HUES6 (cell line): ENCODE results near the gene PDZD2.

Source experiments
- H3K27ac ChIP-seq: 2 replicates; pipeline ENCODE4 v1.7.0; 2013; ENCODE audit warnings: low read depth, mild to moderate bottlenecking, low read length, inconsistent platforms
- H3K27me3 ChIP-seq: 2 replicates; pipeline ENCODE4 v1.6.1; 2013; ENCODE audit warnings: low read length; ENCODE audit not compliant: control insufficient read depth, insufficient read depth
- H3K36me3 ChIP-seq: 2 replicates; pipeline ENCODE4 v1.6.1; 2013; ENCODE audit warnings: low read length; ENCODE audit not compliant: control insufficient read depth, insufficient read depth
- H3K4me1 ChIP-seq: 2 replicates; pipeline ENCODE4 v1.6.1; 2013; ENCODE audit warnings: low read length; ENCODE audit not compliant: control insufficient read depth, insufficient read depth
- H3K4me3 ChIP-seq: 2 replicates; pipeline ENCODE4 v1.5.1; 2013; ENCODE audit warnings: low read depth, low read length
- H3K9ac ChIP-seq: one replicate; pipeline ENCODE4 v1.6.1; 2013; ENCODE audit warnings: mild to moderate bottlenecking, low read length
- H3K9me3 ChIP-seq: 2 replicates; pipeline ENCODE4 v1.6.1; 2013; ENCODE audit warnings: low read depth, low read length; ENCODE audit not compliant: control insufficient read depth, insufficient read depth

The PDZD2 gene

GRCh38 chr5:31853398-31854135 is 214.6 kb downstream of the PDZD2 start:
- H3K27ac ChIP-seq = 0 out of 2 replicates have a peak overlapping the region, but pooled peaks have one; percentile 72
- peak overlapping the region; percentile 77 for H3K4me3 ChIP-seq
- H3K27me3 ChIP-seq = peaks cover 2% of the 10 kb centered on the region; the same call in 1 of the 2 replicates
- peaks cover 24% of the 10 kb centered on the region for H3K4me1 ChIP-seq
- no peaks in the 10 kb centered on the region for H3K36me3 ChIP-seq
- H3K9me3 ChIP-seq = no peaks in the 10 kb centered on the region
- no peak overlapping the region for H3K9ac ChIP-seq

- H3K9me3 ChIP-seq = peaks cover 7% of the 10 kb centered on the region
- peak overlapping the region; percentile 80 for H3K9ac ChIP-seq
- H3K27ac ChIP-seq = peak overlapping the region; percentile 72; the same call in 1 of the 2 replicates
- H3K36me3 ChIP-seq = no peaks in the 10 kb centered on the region
- H3K27me3 ChIP-seq = peaks cover 2% of the 10 kb centered on the region; the same call in 1 of the 2 replicates
- peaks cover 24% of the 10 kb centered on the region for H3K4me1 ChIP-seq
- peak overlapping the region; percentile 77 for H3K4me3 ChIP-seq
Measured at GRCh38 chr5:31854181-31855133, 215.5 kb downstream of the PDZD2 start.

GRCh38 chr5:31855134-31856040 is 216.5 kb downstream of the PDZD2 start:
- peaks cover 2% of the 10 kb centered on the region; the same call in 1 of the 2 replicates for H3K27me3 ChIP-seq
- peak overlapping the region; percentile 77 for H3K4me3 ChIP-seq
- peak overlapping the region; percentile 80 for H3K9ac ChIP-seq
- H3K4me1 ChIP-seq = peaks cover 24% of the 10 kb centered on the region
- H3K36me3 ChIP-seq = no peaks in the 10 kb centered on the region
- H3K9me3 ChIP-seq = peaks cover 16% of the 10 kb centered on the region
- H3K27ac ChIP-seq = peak overlapping the region; percentile 72; the same call in 1 of the 2 replicates

- no peak overlapping the region for H3K27ac ChIP-seq
- H3K27me3 ChIP-seq = peaks cover 2% of the 10 kb centered on the region; the same call in 1 of the 2 replicates
- no peak overlapping the region for H3K9ac ChIP-seq
- no peak overlapping the region for H3K4me3 ChIP-seq
- H3K4me1 ChIP-seq = peaks cover 16% of the 10 kb centered on the region
- no peaks in the 10 kb centered on the region for H3K36me3 ChIP-seq
- peaks cover 16% of the 10 kb centered on the region for H3K9me3 ChIP-seq
Measured at GRCh38 chr5:31859096-31859495, 220.2 kb downstream of the PDZD2 start.

GRCh38 chr5:31860278-31860677 is 221.3 kb downstream of the PDZD2 start:
- Histone ChIP-seq H3K9ac (no peak overlapping the region), H3K36me3 (no peaks in the 10 kb centered on the region), H3K27me3 (peaks cover 2% of the 10 kb centered on the region; the same call in 1 of the 2 replicates), H3K4me1 (peaks cover 18% of the 10 kb centered on the region), H3K27ac (no peak overlapping the region), H3K9me3 (peaks cover 16% of the 10 kb centered on the region), H3K4me3 (no peak overlapping the region)

GRCh38 chr5:31860726-31861433 is 221.9 kb downstream of the PDZD2 start:
- H3K4me3 ChIP-seq = no peak overlapping the region
- peaks cover 14% of the 10 kb centered on the region for H3K4me1 ChIP-seq
- H3K9me3 ChIP-seq = peaks cover 16% of the 10 kb centered on the region
- no peak overlapping the region for H3K9ac ChIP-seq
- no peaks in the 10 kb centered on the region for H3K27me3 ChIP-seq
- H3K27ac ChIP-seq = no peak overlapping the region
- no peaks in the 10 kb centered on the region for H3K36me3 ChIP-seq

- Histone ChIP-seq H3K27me3 (no peaks in the 10 kb centered on the region), H3K9me3 (peaks cover 16% of the 10 kb centered on the region), H3K4me1 (peaks cover 6% of the 10 kb centered on the region), H3K4me3 (no peak overlapping the region), H3K36me3 (no peaks in the 10 kb centered on the region), H3K27ac (no peak overlapping the region), H3K9ac (no peak overlapping the region)
Measured at GRCh38 chr5:31861601-31862000, 222.7 kb downstream of the PDZD2 start.

GRCh38 chr5:31863991-31864411 is 225.1 kb downstream of the PDZD2 start:
- peaks cover 13% of the 10 kb centered on the region for H3K9me3 ChIP-seq
- H3K27ac ChIP-seq = no peak overlapping the region
- no peak overlapping the region for H3K4me3 ChIP-seq
- H3K9ac ChIP-seq = no peak overlapping the region
- no peaks in the 10 kb centered on the region for H3K36me3 ChIP-seq
- peaks cover 13% of the 10 kb centered on the region for H3K4me1 ChIP-seq
- no peaks in the 10 kb centered on the region for H3K27me3 ChIP-seq

- no peak overlapping the region for H3K4me3 ChIP-seq
- no peaks in the 10 kb centered on the region for H3K9me3 ChIP-seq
- H3K27me3 ChIP-seq = no peaks in the 10 kb centered on the region
- H3K4me1 ChIP-seq = peaks cover 13% of the 10 kb centered on the region
- H3K36me3 ChIP-seq = no peaks in the 10 kb centered on the region
- no peak overlapping the region for H3K27ac ChIP-seq
- no peak overlapping the region for H3K9ac ChIP-seq
Measured at GRCh38 chr5:31866166-31866565, 227.2 kb downstream of the PDZD2 start.

GRCh38 chr5:31867219-31867618 is 228.3 kb downstream of the PDZD2 start:
- no peak overlapping the region for H3K9ac ChIP-seq
- no peaks in the 10 kb centered on the region for H3K9me3 ChIP-seq
- H3K27me3 ChIP-seq = no peaks in the 10 kb centered on the region
- H3K36me3 ChIP-seq = no peaks in the 10 kb centered on the region
- no peak overlapping the region for H3K27ac ChIP-seq
- H3K4me3 ChIP-seq = no peak overlapping the region
- H3K4me1 ChIP-seq = peaks cover 13% of the 10 kb centered on the region
